B cell (primary cell): ENCODE results near the gene ATP2B3. TPM values are rescaled to one million over a fixed set of nuclear protein-coding genes. Genes with fewer than 3 reads are reported as not detected.

Experiments
- ATAC-seq: fragments of 200-7000 bp; cut with Tn5 transposase; one replicate; pipeline ENCODE4 v1.10.0; 2021; ENCODE audit warnings: low read depth, mild to moderate bottlenecking, moderate number of reproducible peaks, moderate library complexity
- CTCF ChIA-PET: fragments of 350-600 bp; sonication (Branson Sonifier 250); formaldehyde crosslinking; loops from one replicate; lab custom pipeline; 2021; ENCODE audit warnings: antibody characterized with exemption, inconsistent platforms; lab: Charles Lee
- POLR2A ChIA-PET: fragments of 350-600 bp; sonication (Branson Sonifier 250); formaldehyde crosslinking; loops from one replicate; lab custom pipeline; 2021; ENCODE audit warnings: antibody characterized with exemption; lab: Charles Lee
- DNase-seq: peaks from one replicate; pipeline ENCODE4 v3.0.0; 2013
- H2AFZ ChIP-seq: 2 replicates; pipeline ENCODE4 v1.6.1; 2012; ENCODE audit warnings: mild to moderate bottlenecking, low read depth, low read length; ENCODE audit not compliant: insufficient read depth, poor library complexity, severe bottlenecking
- H3K27ac ChIP-seq, 2 donors: 1 replicate in 1 of 2; 2 replicates in 1 of 2; pipeline ENCODE4 v1.5.1; 2012 to 2013; ENCODE audit warnings: low read length in 2 of 2, mild to moderate bottlenecking in 2 of 2, moderate library complexity in 1 of 2
- H3K27me3 ChIP-seq, 4 experiments: fragments of 200-600 bp in 1 of 4; sonication (generic) in 1 of 4; replicated peaks in 1 of 4; 1 replicate in 2 of 4; 2 replicates in 2 of 4; pipeline versions ENCODE4 v1.6.1 to v1.7.0; 2013 to 2016; ENCODE audit warnings: low read length in 3 of 4, mild to moderate bottlenecking in 2 of 4, mixed read lengths in 1 of 4, moderate library complexity in 1 of 4; ENCODE audit not compliant: insufficient read depth in 4 of 4, control insufficient read depth in 3 of 4; ENCODE audit errors: control extremely low read depth in 1 of 4
- H3K36me3 ChIP-seq, 2 experiments: replicated peaks in 1 of 2; 1 replicate in 1 of 2; 2 replicates in 1 of 2; pipeline versions ENCODE4 v1.6.1 to v1.7.1; 2013; ENCODE audit warnings: low read length in 1 of 2; ENCODE audit not compliant: insufficient read depth in 2 of 2, control insufficient read depth in 1 of 2; ENCODE audit errors: control extremely low read depth in 1 of 2, extremely low read depth in 1 of 2
- H3K4me1 ChIP-seq, 2 donors: fragments of 200-600 bp in 1 of 2; sonication (generic) in 1 of 2; 1 replicate in 1 of 2; 2 replicates in 1 of 2; pipeline versions ENCODE4 v1.5.1 to v1.6.1; 2013 to 2017; ENCODE audit warnings: low read length in 2 of 2; ENCODE audit not compliant: control insufficient read depth in 2 of 2, insufficient read depth in 2 of 2
- H3K4me2 ChIP-seq: replicated peaks from 2 replicates; pipeline ENCODE3; 2012; ENCODE audit warnings: mild to moderate bottlenecking, low read depth, low read length; ENCODE audit not compliant: poor library complexity, severe bottlenecking
- H3K4me3 ChIP-seq, 5 experiments: fragments of 200-600 bp in 1 of 5; sonication (generic) in 1 of 5; 1 replicate in 3 of 5; 2 replicates in 2 of 5; pipeline versions ENCODE4 v1.5.1 to v1.7.0; 2011 to 2016; ENCODE audit warnings: low read length in 4 of 5, mild to moderate bottlenecking in 4 of 5, low read depth in 2 of 5, control low read depth in 1 of 5, moderate library complexity in 1 of 5; ENCODE audit not compliant: insufficient read depth in 1 of 5; ENCODE audit errors: control extremely low read depth in 1 of 5, extremely low read depth in 1 of 5
- H3K79me2 ChIP-seq: fragments of 200-600 bp; sonication (generic); one replicate; pipeline ENCODE4 v1.6.0; 2016; ENCODE audit warnings: low read length; ENCODE audit not compliant: control insufficient read depth, insufficient read depth
- H3K9ac ChIP-seq: fragments of 200-600 bp; sonication (generic); 2 replicates; pipeline ENCODE4 v1.6.1; 2017; ENCODE audit warnings: mild to moderate bottlenecking, low read length, moderate library complexity
- H3K9me3 ChIP-seq, 3 donors: one replicate each; pipeline versions ENCODE4 v1.6.1 to v1.7.1; 2013; ENCODE audit warnings: low read length in 2 of 3; ENCODE audit not compliant: control insufficient read depth in 2 of 3, insufficient read depth in 1 of 3; ENCODE audit errors: control extremely low read depth in 1 of 3
- H4K20me1 ChIP-seq: 2 replicates; pipeline ENCODE4 v1.6.0; 2012; ENCODE audit warnings: mild to moderate bottlenecking, low read length; ENCODE audit not compliant: insufficient read depth, control insufficient read depth, poor library complexity, severe bottlenecking
- H3K27ac Mint-ChIP-seq: one replicate; pipeline ENCODE4 v1.8.0; 2021; ENCODE audit warnings: mixed read lengths
- H3K27me3 Mint-ChIP-seq: one replicate; pipeline ENCODE4 v1.8.0; 2021; ENCODE audit warnings: mixed read lengths
- H3K4me1 Mint-ChIP-seq: one replicate; pipeline ENCODE4 v1.8.0; 2021; ENCODE audit warnings: mixed read lengths
- H3K4me3 Mint-ChIP-seq: one replicate; pipeline ENCODE4 v1.8.0; 2021; ENCODE audit warnings: mixed read lengths
- H3K9me3 Mint-ChIP-seq: one replicate; pipeline ENCODE4 v1.8.0; 2022; ENCODE audit warnings: mixed read lengths; ENCODE audit not compliant: insufficient read depth
- EZH2 ChIP-seq: IDR thresholded peaks from 2 replicates; pipeline ENCODE4 v1.6.1; 2012; ENCODE audit warnings: borderline replicate concordance, low read depth, mild to moderate bottlenecking, moderate library complexity, low read length; ENCODE audit not compliant: insufficient read depth, poor library complexity, severe bottlenecking
- WGBS: methylation state at CpG from one replicate; pipeline ENCODE4 v1.1.5; 2013; ENCODE audit warnings: missing lambda C conversion rate; ENCODE audit not compliant: insufficient coverage; 5-methylcytosine and 5-hydroxymethylcytosine counted together
- intact Hi-C: fragments of 100-400 bp; cut with micrococcal nuclease; formaldehyde crosslinking; loops from one replicate; pipeline ENCODE4 v1.10.0; 2022
- polyA plus RNA-seq: library from polyadenylated mRNA; depleted of rRNA; stranded (reverse); fragments of >200 nt; gene quantifications from 2 replicates; pipeline ENCODE4 v1.2.3, GENCODE V29; 2012
- total RNA-seq, 2 donors: library from RNA; stranded (reverse); fragments of 120-200 nt in 1 of 2; gene quantifications; 1 replicate in 1 of 2; 2 replicates in 1 of 2; pipeline versions ENCODE4 v1.2.3 to v1.2.4, GENCODE V29; 2013 to 2022
- TF ChIP-seq, protein P1 (sequence below): fragments of 200-600 bp; IDR thresholded peaks from one replicate; pipeline ENCODE4 v1.8.0; 2022; ENCODE audit warnings: antibody characterized with exemption, mild to moderate bottlenecking

ATP2B3 gene
- total and polyA plus RNA-seq, 2 donors (not counting 1 experiment from before 2014, with no cell fraction given), result not detected

- H3K36me3 ChIP-seq, result no peaks in the 10 kb centered on the region
- H3K4me1 ChIP-seq, result no peaks in the 10 kb centered on the region
- ATAC-seq (no peak), DNase-seq (no peak)
- H3K79me2 ChIP-seq, result no peaks in the 10 kb centered on the region
- H3K4me2 ChIP-seq, result no peak overlapping the region
- 44% methylated on average over 23 of the region's 30 CpGs for WGBS
- no peak overlapping the region for H2AFZ ChIP-seq
- ChIA-PET CTCF (no interaction called here), POLR2A (no interaction called here)
- no peak overlapping the region for H3K4me3 ChIP-seq
- no peak for TF ChIP-seq EZH2
- TF ChIP-seq, protein P1, sequence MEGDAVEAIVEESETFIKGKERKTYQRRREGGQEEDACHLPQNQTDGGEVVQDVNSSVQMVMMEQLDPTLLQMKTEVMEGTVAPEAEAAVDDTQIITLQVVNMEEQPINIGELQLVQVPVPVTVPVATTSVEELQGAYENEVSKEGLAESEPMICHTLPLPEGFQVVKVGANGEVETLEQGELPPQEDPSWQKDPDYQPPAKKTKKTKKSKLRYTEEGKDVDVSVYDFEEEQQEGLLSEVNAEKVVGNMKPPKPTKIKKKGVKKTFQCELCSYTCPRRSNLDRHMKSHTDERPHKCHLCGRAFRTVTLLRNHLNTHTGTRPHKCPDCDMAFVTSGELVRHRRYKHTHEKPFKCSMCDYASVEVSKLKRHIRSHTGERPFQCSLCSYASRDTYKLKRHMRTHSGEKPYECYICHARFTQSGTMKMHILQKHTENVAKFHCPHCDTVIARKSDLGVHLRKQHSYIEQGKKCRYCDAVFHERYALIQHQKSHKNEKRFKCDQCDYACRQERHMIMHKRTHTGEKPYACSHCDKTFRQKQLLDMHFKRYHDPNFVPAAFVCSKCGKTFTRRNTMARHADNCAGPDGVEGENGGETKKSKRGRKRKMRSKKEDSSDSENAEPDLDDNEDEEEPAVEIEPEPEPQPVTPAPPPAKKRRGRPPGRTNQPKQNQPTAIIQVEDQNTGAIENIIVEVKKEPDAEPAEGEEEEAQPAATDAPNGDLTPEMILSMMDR, result no peak
- H3K27ac ChIP-seq, result no peak overlapping the region
- intact Hi-C loops, result no loop called here
- H4K20me1 ChIP-seq, result no peaks in the 10 kb centered on the region
- H3K27me3 ChIP-seq, result no peaks in the 10 kb centered on the region
- H3K27me3 Mint-ChIP-seq, result no peaks in the 10 kb centered on the region
- no peaks in the 10 kb centered on the region for H3K9me3 ChIP-seq
- H3K4me3 Mint-ChIP-seq, result no peak overlapping the region
- H3K9me3 Mint-ChIP-seq, result no peaks in the 10 kb centered on the region
- H3K4me1 Mint-ChIP-seq, result no peaks in the 10 kb centered on the region
- no peak overlapping the region for H3K27ac Mint-ChIP-seq
- no peak overlapping the region for H3K9ac ChIP-seq
These were observed 31.9 kb upstream of the ATP2B3 start for GRCh38 chrX:153485396-153486080.

- Mint-ChIP-seq H3K4me1 (no peaks in the 10 kb centered on the region), H3K9me3 (no peaks in the 10 kb centered on the region), H3K4me3 (no peak overlapping the region), H3K27ac (no peak overlapping the region), H3K27me3 (no peaks in the 10 kb centered on the region)
- Histone ChIP-seq H3K9ac (no peak overlapping the region), H3K27me3 (no peaks in the 10 kb centered on the region), H3K9me3 (no peaks in the 10 kb centered on the region), H3K36me3 (no peaks in the 10 kb centered on the region), H3K4me2 (no peak overlapping the region), H4K20me1 (no peaks in the 10 kb centered on the region), H3K4me3 (no peak overlapping the region), H3K79me2 (no peaks in the 10 kb centered on the region), H2AFZ (no peak overlapping the region), H3K4me1 (no peaks in the 10 kb centered on the region), H3K27ac (no peak overlapping the region)
- POLR2A ChIA-PET, result no interaction called here
- WGBS, result 98% methylated on average over 9 of the region's 10 CpGs
- DNase-seq, result no peak
- CTCF ChIA-PET, result no interaction called here
- TF ChIP-seq, protein P1, result no peak
- TF ChIP-seq EZH2, result no peak
- intact Hi-C loops, result no loop called here
- ATAC-seq, result no peak
These were observed 31.3 kb upstream of the ATP2B3 start for GRCh38 chrX:153486171-153486570.
